Astrocyte (in vitro differentiated cells and primary cell): ENCODE data around the gene SERPINF2.

ENCODE experiments used
- EZH2 ChIP-seq: IDR thresholded peaks from 2 replicates; pipeline ENCODE4 v1.6.1; 2012; ENCODE audit warnings: mild to moderate bottlenecking, low read length, inconsistent platforms; ENCODE audit not compliant: insufficient read depth
- TF ChIP-seq, protein P1 (sequence below): IDR thresholded peaks from 2 replicates; pipeline ENCODE4 v1.5.1; 2011; ENCODE audit warnings: low read depth, mild to moderate bottlenecking, inconsistent platforms, low read length, moderate library complexity; ENCODE audit not compliant: insufficient read depth

- no peak for TF ChIP-seq EZH2
- TF ChIP-seq, protein P1, sequence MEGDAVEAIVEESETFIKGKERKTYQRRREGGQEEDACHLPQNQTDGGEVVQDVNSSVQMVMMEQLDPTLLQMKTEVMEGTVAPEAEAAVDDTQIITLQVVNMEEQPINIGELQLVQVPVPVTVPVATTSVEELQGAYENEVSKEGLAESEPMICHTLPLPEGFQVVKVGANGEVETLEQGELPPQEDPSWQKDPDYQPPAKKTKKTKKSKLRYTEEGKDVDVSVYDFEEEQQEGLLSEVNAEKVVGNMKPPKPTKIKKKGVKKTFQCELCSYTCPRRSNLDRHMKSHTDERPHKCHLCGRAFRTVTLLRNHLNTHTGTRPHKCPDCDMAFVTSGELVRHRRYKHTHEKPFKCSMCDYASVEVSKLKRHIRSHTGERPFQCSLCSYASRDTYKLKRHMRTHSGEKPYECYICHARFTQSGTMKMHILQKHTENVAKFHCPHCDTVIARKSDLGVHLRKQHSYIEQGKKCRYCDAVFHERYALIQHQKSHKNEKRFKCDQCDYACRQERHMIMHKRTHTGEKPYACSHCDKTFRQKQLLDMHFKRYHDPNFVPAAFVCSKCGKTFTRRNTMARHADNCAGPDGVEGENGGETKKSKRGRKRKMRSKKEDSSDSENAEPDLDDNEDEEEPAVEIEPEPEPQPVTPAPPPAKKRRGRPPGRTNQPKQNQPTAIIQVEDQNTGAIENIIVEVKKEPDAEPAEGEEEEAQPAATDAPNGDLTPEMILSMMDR: no peak
These were observed 33.2 kb upstream of the SERPINF2 start for GRCh38 chr17:1709403-1709951.
